AG09319 (cell line): ENCODE results near the gene S100B.

ENCODE experiments used
- DNase-seq: peaks from one replicate; pipeline ENCODE4 v3.0.0-alpha.2; 2010; ENCODE audit warnings: low read depth; ENCODE audit errors: extremely low read depth
- TF ChIP-seq, protein P1 (sequence below): IDR thresholded peaks from 2 replicates; pipeline ENCODE4 v1.5.1; 2011; ENCODE audit warnings: low read depth, mild to moderate bottlenecking, inconsistent platforms, low read length, moderate library complexity

The S100B gene

DNA sequence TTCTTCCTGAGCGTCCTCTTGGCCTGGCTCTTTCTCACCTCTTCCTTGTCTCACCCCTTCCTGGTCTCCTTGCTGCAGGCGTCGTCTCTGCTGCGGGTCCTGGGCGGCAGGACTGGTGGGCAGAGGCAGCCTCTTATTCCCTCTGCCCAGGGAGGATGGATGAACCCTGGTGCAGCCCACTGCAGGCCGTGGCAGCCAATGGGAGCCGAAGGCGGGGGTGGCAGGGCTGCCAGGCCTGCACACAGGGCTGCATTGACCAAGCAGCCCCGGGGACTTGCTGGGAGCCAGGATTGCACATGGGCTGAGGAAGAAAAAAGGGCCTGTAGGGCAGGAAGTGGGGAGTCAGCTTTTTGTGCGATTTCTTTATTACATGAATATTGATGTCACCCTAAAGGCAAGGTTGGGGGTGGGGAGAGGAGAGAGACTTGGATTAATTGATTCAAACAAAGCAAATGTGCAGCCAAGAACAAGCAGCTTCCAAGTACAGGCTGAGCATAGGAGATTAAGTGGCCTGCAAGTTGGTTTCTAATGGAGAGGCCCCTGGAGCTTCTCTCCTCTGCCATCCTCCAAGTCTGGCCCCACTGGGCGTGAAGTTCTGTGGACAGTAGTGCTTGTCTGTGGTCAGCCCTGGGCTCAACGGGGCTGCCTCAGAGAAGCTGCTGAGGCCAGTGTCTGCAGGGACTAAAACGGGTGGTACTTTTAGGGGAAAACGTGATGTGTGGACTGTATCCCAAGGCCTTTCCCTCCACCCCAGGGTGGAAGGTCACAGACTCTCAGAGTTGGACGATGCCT is at the start of gene S100B:
Gene S100B, minus strand, starts transcription at position 108 of the 792 bp plus-strand sequence. CDS start 2,667 bp downstream, outside the sequence.
- TF ChIP-seq, protein P1, sequence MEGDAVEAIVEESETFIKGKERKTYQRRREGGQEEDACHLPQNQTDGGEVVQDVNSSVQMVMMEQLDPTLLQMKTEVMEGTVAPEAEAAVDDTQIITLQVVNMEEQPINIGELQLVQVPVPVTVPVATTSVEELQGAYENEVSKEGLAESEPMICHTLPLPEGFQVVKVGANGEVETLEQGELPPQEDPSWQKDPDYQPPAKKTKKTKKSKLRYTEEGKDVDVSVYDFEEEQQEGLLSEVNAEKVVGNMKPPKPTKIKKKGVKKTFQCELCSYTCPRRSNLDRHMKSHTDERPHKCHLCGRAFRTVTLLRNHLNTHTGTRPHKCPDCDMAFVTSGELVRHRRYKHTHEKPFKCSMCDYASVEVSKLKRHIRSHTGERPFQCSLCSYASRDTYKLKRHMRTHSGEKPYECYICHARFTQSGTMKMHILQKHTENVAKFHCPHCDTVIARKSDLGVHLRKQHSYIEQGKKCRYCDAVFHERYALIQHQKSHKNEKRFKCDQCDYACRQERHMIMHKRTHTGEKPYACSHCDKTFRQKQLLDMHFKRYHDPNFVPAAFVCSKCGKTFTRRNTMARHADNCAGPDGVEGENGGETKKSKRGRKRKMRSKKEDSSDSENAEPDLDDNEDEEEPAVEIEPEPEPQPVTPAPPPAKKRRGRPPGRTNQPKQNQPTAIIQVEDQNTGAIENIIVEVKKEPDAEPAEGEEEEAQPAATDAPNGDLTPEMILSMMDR = no peak
- no peak for DNase-seq

DNA sequence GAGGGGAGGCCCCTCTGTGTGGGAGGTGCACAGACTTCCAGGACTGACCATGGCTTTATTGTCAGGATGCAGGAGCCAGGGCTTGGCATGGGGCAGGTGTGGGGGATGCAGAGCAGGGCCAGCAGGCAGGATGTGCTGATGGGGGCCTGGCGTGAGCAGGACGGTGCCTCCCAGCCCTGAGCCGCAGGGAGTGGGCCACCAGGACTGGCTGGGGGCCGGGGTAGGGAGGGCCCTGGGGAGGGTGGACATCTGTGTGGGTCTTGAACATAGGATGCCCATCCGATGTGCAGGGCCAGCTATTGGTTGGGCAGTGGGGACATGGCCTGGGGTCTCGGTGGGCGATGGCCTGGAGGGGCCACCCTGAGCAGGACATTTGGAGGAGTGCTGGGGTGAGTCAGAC is 46.2 kb upstream of the S100B start:
- TF ChIP-seq, protein P1 = no peak

DNA sequence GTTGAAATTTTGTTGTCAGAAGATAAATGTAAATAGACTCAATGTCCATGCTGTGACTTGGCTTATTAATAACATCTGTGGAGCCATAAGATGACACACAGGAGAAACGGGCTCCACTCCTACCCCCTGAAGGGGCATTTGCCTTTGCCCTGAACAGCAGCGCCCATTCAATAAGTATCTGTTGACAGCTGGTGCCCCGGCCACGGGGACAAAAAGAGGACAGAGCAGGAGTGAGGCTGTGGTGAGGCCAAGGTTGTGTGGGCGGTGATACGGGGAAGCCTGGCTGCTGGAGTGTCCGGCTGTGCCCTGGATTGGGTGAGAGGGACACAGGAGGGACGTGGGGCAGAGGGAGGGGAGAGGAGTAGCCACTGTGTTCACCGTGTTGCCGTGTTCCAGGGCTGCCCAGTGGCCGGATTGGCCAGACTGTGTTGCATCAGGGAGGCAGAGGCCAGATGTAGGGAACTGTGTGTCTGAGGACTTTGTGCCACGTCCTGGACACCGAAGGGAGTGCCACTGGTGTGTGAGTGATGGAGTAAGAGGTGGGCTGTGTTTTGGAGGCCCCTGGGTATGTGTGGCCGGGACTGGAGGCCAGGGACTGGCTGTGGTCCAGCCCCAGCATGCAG is 45.7 kb upstream of the S100B start:
- TF ChIP-seq, protein P1 = no peak
- DNase-seq = no peak

More for the DNA sequence above, 46.2 kb upstream of the S100B start:
- DNase-seq = no peak

DNA sequence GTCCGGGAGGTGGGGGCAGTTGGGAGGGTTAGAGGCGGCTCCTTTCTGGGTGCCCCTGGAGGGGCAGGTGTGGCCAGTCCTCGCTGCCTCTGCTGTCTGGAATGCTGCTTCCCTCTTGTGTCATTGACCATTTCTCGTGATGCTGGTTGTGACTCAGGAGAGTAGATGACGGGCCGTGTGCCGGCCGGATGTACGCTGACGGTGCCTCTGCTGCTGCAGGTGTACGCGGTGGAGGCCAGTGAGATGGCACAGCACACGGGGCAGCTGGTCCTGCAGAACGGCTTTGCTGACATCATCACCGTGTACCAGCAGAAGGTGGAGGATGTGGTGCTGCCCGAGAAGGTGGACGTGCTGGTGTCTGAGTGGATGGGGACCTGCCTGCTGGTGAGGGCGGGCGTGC is 44.5 kb upstream of the S100B start:
- TF ChIP-seq, protein P1 = no peak
- no peak for DNase-seq

DNA sequence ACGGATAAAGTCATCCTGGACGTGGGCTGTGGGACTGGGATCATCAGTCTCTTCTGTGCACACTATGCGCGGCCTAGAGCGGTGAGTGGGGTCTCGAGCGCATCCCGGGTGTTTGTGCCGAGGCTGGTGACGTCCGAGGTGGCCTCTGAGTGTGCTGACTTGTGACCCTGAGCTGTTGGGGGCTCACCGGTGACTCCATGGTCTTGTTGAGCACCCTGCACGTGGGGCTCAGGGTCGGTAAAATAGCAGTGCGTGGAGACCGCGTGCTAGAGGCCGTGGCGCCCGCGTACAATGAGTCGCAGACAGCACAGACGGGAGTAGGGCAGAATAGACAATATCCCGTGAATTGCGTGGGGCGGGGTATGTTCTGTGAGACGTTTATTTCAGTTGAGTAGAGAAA is 43.7 kb upstream of the S100B start:
- DNase-seq = no peak
- TF ChIP-seq, protein P1 = no peak

DNA sequence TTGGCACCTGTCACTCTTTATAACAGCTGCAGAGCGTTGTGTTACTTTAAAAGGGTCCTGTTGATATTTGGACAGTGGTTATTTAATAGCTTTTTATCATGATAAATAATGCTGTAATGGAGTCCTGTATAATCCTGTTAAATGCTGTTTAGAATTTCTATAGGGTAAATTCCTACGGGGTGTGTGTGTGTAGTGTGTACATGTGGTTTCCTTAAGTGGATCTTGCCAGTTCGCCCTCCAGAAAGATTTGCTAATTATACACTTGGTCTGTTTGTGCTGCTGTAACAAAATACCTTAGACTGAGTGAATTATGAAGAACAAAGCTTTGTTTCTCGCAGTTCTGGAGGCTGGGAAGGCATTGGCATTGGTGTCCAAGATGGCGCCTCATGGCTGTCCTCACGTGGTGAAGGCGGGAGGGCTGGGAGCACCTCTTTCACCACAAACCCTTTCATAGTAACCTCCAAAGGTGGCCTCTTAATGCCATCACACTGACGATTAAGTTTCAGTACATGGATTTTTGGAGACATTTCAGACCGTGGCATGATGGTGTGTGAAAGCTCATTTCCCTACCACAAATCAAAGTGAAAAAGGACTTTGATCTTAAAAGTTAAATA is 41.8 kb upstream of the S100B start:
- DNase-seq = no peak
- TF ChIP-seq, protein P1 = no peak

DNA sequence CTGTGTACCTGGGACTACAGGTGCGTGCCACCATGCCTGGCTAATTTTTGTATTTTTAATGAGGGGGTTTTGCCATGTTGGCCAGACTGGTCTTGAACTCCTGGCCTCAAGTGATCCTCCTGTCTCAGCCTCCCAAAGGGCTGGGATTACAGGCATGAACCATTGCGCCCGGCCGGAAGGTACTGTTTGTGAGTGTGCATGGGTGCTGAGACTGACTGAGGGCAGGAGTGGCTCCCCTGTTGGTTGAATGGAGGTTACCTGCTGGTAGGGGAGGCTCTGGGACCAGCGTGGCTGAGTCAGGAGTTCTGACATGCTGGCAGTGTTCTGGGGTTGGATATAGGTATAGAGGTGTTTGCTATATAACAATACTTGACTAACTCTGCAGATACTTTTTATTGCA is 41.0 kb upstream of the S100B start:
- no peak for DNase-seq
- TF ChIP-seq, protein P1 = no peak
